SKM-1 (cell line): ENCODE measurements around the gene CDC6.
"Not testable (repeated sequence)": the region's sequence is repeated elsewhere in the genome, so short reads cannot be mapped to it uniquely, and the experiment has no call there.

Source experiments
- DNase-seq: peaks from one replicate; lab custom pipeline; 2025; ENCODE audit not compliant: unreplicated experiment; lab: John Stamatoyannopoulos, UW

The CDC6 gene

DNA sequence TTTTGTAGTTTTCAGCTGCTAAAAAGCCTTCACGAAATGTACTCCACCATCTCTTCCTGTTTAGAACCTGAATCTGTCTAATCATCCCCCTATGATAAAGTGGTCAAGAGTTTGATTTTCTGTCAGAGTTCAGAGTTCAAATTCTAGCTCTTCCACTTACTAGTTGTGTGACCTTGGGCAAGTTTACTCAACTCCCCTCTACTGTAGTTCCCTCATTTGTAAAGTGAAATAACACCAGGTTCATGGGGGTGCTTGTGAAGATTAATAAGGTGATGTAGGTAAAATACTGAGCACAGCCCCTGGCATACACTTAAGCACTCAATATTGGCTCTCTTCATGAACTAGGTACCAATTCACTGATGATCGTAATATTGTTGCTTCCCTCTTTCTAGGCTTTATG is 1.2 kb upstream of the CDC6 start:
- DNase-seq: no peak

DNA sequence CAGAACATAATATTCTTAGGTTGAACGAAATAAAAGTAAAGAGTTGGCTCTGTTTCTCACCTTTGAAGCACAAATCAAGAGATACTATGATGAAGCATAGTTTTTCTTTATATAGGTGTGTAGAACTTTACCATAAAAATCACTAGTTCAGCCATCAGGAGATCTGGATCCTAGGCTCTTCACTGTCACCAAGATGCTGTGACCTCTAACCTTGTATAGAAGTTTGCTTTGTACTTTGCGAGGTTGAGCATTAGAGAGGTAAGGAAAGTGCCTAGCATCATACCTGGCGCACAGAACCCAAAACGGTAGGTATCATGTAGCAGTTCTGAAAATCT is 553 bp upstream of the CDC6 start:
- DNase-seq: no peak

DNA sequence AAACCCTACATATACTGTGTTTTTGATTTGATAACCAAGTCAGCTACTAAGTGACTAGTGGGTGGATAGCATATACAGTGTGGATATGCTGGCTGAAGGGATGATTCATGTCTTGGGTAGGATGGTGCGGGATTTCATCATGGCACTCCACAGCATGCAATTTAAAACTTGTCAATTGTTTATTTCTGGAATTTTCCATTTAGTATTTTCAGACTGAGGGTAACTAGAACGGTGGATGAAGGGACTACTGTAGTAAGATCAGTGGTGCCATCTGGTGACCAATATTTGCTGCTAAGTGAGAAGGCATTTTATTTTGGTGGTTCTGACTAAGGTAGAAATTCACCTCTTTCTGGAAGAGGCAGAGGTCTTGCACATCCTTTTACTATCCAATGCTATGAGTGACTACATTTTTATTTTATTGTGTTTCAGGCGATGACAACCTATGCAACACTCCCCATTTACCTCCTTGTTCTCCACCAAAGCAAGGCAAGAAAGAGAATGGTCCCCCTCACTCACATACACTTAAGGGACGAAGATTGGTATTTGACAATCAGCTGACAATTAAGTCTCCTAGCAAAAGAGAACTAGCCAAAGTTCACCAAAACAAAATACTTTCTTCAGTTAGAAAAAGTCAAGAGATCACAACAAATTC is 3.1 kb downstream of the CDC6 start:
- peak; percentile 43 for DNase-seq

- no peak for DNase-seq
Measured at GRCh38 chr17:40291281-40291664, 3.6 kb downstream of the CDC6 start.

GRCh38 chr17:40293363-40293762 is 5.7 kb downstream of the CDC6 start:
- no peak for DNase-seq

GRCh38 chr17:40295488-40296436 is 8.1 kb downstream of the CDC6 start:
- DNase-seq: no peak

- DNase-seq: no peak
Measured at GRCh38 chr17:40297511-40297910, 9.8 kb downstream of the CDC6 start.

DNA sequence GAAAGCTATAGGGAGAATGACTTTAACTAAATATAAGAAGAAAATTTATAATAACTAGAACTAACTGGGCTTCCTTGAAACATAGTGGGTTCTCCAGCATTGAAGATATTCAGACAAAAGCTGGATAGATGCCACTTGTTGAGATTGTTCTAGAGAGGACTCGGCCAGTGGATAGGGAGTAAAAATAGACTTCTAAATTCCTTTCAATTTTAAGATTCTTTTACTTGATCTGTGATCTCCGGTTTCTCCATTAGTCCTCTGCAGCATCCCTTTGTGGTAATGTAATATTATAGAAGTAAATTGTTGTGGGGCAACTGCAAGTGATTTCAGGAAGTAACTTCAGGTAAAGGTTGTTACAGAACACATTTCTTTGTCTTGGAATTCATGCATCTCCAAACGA is 11.0 kb downstream of the CDC6 start:
- DNase-seq: no peak

GRCh38 chr17:40299159-40299757 is 11.6 kb downstream of the CDC6 start:
- DNase-seq: not testable (repeated sequence)

DNA sequence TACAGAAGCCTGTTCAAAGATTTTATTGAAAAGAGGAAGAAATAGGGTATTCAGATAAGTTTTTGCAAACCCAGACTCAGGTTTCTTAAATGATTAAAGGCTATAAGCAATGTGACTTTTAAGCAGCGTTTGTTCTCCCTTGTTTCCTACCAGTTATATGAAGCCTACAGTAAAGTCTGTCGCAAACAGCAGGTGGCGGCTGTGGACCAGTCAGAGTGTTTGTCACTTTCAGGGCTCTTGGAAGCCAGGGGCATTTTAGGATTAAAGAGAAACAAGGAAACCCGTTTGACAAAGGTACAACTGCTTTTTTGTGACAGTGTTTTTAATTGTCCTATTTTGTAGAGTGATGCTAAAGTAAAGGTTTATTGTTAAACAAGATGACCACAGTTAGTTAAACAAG is 13.6 kb downstream of the CDC6 start:
- no peak for DNase-seq

DNA sequence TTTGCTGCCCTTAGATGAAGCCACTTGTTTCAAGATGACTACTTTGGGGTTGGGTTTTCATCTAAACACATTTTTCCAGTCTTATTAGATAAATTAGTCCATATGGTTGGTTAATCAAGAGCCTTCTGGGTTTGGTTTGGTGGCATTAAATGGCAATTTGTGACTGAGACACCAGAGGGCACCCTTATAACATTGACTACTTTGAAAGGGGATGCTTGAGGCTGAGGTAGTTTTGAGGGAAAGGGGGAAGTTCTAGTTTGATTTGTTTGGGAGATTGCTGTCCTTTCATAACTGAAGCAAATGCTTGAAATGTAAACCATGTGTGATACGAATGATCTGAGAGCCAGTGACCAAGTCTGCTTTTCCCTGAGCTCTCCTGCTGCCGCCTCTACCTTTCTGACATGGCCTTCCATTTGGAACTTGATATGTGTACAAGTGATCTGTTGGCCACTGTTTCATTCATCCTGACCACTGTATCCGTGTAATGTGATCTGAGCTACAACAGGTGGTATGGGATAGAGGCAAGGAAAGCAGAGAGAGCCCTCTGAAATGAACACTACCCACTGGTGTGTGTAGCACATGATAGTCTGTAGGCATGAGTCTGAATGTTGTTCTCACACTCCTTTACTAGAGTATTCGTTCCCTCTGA is 15.5 kb downstream of the CDC6 start:
- peak; percentile 52 for DNase-seq

DNA sequence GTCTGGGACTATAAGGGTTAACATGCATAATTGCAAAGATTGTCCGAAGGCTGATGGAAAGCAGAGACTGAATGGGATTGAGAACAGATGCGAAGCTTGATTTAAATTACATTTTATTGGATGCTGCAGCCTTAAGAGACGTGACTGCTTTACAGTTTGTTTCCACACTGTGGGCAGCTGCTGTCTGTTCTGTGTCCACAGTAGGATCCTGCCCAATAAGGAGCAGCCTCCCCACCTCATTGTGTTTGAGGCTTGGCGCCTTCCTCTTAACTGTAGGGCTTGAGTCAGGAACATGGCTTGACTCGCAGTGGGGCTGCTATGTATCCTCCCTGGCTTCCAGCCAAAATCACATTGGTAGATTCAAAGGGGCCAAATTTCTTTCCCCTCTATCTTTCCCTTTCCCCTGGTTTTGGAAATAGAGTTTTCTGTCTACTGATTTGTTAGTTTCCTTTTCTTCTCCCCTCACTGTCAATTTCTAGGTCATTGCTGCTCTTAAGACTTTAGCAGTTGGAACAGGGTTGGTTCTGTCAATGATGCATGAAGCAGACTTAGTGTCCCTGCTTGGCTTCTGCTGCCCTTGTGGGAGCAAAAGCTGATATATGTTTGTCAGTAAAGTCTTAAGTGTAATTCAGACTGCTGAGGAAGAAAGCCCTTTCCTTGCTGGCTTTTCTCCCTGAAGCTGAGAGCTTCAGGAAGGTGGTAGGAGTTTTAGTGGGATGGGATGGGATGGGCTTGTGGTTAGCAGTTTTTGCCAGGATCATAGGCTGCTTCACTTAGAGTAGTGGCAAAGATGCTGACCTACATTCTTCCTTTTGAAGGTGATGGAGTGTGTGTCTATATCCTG is 16.3 kb downstream of the CDC6 start:
- no peak for DNase-seq

- not testable (repeated sequence) for DNase-seq
Measured at GRCh38 chr17:40304552-40304863, 16.8 kb downstream of the CDC6 start.

DNA sequence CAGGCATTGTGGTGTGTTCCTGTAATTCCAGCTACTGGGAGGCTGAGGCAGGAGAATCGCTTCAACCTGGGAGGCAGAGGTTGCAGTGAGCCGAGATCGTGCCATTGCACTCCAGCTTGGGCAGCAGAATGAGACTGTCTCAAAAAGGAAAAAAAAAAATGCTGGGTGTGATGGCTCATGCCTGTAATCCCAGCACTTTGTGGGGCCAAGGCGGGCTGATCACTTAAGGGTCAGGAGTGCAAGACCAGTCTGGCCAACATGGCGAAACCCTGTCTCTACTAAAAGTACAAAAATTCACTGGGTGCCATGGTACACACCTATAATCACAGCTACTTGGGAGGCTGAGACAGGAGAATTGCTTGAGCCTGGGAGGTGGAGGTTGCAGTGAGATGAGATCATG is 17.2 kb downstream of the CDC6 start:
- not testable (repeated sequence) for DNase-seq

DNA sequence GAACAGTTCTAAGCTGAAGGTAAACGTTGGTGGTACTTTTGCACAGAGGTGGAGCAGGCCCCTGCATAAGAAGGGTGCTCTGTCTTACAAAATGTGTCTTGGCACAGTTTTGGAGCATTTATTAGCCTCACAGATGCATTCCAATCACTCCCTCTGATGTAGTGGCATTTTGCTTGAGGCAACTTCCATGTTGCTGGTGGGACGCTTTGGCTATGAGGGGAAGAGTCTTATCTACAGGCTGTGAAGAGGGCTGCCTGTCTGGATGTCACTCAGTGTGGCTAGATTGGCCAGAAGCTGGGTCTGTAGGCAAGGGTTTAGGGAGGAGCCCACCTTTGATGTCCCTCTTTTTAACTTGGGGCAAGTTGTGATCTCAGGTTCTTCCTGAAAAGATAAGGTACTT is 18.7 kb downstream of the CDC6 start:
- no peak for DNase-seq

GRCh38 chr17:40307001-40307730 is 19.5 kb downstream of the CDC6 start:
- DNase-seq: no peak

DNA sequence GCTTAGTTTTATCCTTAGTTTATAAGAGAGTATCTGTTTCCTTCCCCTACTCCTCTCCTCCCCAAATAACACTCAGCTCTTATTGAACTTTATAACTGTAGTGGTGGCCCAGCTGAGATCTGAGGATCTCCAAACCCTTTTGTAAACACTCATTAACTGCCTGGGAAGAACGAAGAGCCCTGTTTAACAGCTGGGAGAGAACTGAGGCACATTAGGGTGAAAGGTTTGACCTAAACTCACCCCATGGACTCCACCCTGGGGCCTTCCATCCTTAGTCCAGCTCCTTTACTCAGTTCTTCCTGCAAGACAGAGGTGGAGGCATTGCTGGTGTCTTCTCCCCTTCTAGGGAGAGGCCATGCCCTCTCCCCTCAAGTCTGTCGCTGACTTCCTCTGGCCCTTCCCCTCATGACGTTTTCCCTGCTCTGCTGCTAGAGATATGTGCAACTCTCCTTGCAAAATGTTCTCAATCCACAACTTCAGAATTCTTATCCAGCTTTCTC is 20.1 kb downstream of the CDC6 start:
- no peak for DNase-seq

- DNase-seq: no peak
Measured at GRCh38 chr17:40309031-40309948, 21.6 kb downstream of the CDC6 start, which contains the start of gene RARA. RARA (plus strand) TSS chr17:40309180; CDS start chr17:40331219, 22,039 bp downstream.
